Mucosa of descending colon (tissue), 3 donors: ENCODE results near the gene LNPEP. TPM values are rescaled to one million over a fixed set of nuclear protein-coding genes. Genes with fewer than 3 reads are reported as not detected.

Experiments
- ATAC-seq: fragments of 200-7000 bp; cut with Tn5 transposase; one replicate; pipeline ENCODE4 v1.9.1; 2020; ENCODE audit warnings: mild to moderate bottlenecking, moderate library complexity
- DNase-seq, 3 donors: peaks; one replicate each; pipeline ENCODE4 v3.0.0-alpha.2; 2020
- H3K36me3 ChIP-seq: fragments of 200-600 bp; one replicate; pipeline ENCODE4 v1.8.0; 2021; ENCODE audit warnings: low read depth, mild to moderate bottlenecking
- H3K4me1 ChIP-seq: fragments of 200-600 bp; one replicate; pipeline ENCODE4 v1.8.0; 2021; ENCODE audit warnings: low read depth, mild to moderate bottlenecking
- H3K4me3 ChIP-seq: fragments of 200-600 bp; one replicate; pipeline ENCODE4 v1.8.0; 2021; ENCODE audit warnings: mild to moderate bottlenecking
- H3K9me3 ChIP-seq: fragments of 200-600 bp; one replicate; pipeline ENCODE4 v1.8.0; 2021; ENCODE audit warnings: mild to moderate bottlenecking
- CTCF ChIP-seq: fragments of 200-600 bp; IDR thresholded peaks from one replicate; pipeline ENCODE4 v1.8.0; 2022; ENCODE audit warnings: antibody characterized with exemption, mild to moderate bottlenecking
- intact Hi-C, 2 donors: fragments of 100-400 bp; cut with DNase I in 1 of 2; cut with micrococcal nuclease in 1 of 2; formaldehyde crosslinking; loops; one replicate each; pipeline versions ENCODE4 v1.11.0 to v1.11.1; 2022; cut with DNase I, micrococcal nuclease
- total RNA-seq, 3 donors: library from RNA; stranded (reverse); fragmentation: NEBNext Ultra II Directional in 2 of 3; extraction: Animal tissue kit (Norgen Biotek cat#: 25700) in 2 of 3; gene quantifications; one replicate each; pipeline versions ENCODE4 v1.2.1 to v1.2.4, GENCODE V29; 2021 to 2023
- donor health status: DM: no; HTN: no; CAD: no; lungs with moderate emphysema.
- donor health status: DM: no; HTN: no; CAD: no.
- donor health status: DM: no; HTN: yes; CAD: no.

Gene LNPEP
- total RNA-seq, 3 donors from 2014 or later = 32.3 to 54.7 (median 38.2) TPM

GRCh38 chr5:97037819-97038218, 101.9 kb downstream of the LNPEP start:
- ATAC-seq (no peak), DNase-seq (no peak)
- Histone ChIP-seq H3K36me3 (no peaks in the 10 kb centered on the region), H3K9me3 (no peaks in the 10 kb centered on the region), H3K4me3 (no peak overlapping the region), H3K4me1 (no peaks in the 10 kb centered on the region)
- TF ChIP-seq CTCF = no peak
- intact Hi-C loops = no loop called here

DNA sequence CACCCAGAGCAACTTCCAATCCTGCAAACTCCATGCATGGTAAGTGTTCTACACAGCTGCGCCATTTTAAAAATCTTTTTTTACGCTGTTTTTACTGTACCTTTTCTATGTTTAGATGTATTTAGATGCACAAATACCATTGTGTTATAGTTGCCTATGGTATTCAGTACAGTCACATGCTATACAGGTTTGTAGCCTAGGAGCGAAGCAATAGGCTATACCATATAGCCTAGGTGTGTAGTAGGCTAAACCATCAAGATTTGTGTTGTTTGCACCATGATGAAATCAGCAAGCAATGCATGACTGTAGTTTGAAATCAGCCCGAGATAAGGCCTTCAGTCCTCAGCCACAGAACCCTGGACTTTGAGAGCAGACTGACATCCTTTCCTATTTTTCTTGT, 105.4 kb downstream of the LNPEP start:
- TF ChIP-seq CTCF = no peak
- no peak overlapping the region for H3K4me3 ChIP-seq
- H3K9me3 ChIP-seq = no peaks in the 10 kb centered on the region
- intact Hi-C loops = no loop called here
- H3K36me3 ChIP-seq = no peaks in the 10 kb centered on the region
- ATAC-seq (no peak), DNase-seq (no peak)
- H3K4me1 ChIP-seq = no peaks in the 10 kb centered on the region

DNA sequence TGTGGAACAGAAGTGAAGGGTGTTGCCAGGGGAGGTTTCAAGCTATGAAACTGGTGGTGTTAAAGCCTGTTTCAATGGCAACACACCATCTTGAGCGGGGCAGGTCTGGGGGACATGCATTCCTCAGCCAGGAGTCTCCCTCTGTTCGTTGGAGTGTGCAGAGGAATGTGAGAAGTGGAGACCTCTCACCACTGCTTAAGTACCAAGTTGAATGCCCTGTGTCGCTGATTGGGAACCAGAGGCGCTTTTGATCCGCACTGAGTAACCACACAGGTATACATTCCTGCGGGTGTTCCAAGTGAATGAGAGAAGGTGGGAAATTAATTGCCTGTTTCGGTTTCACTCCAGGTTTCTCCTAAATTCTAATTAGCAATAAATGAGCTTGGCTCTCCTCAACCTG, 107.1 kb downstream of the LNPEP start:
- Histone ChIP-seq H3K36me3 (no peaks in the 10 kb centered on the region), H3K4me1 (no peaks in the 10 kb centered on the region), H3K4me3 (no peak overlapping the region), H3K9me3 (no peaks in the 10 kb centered on the region)
- ATAC-seq = no peak
- no peak for TF ChIP-seq CTCF
- intact Hi-C loops = no loop called here
- DNase-seq = no peak

GRCh38 chr5:97043511-97043910, 107.6 kb downstream of the LNPEP start:
- ATAC-seq (peak; percentile 21), DNase-seq (no peak)
- H3K4me1 ChIP-seq = no peaks in the 10 kb centered on the region
- no peaks in the 10 kb centered on the region for H3K9me3 ChIP-seq
- H3K4me3 ChIP-seq = no peak overlapping the region
- H3K36me3 ChIP-seq = no peaks in the 10 kb centered on the region
- no peak for TF ChIP-seq CTCF
- intact Hi-C loops = no loop called here

DNA sequence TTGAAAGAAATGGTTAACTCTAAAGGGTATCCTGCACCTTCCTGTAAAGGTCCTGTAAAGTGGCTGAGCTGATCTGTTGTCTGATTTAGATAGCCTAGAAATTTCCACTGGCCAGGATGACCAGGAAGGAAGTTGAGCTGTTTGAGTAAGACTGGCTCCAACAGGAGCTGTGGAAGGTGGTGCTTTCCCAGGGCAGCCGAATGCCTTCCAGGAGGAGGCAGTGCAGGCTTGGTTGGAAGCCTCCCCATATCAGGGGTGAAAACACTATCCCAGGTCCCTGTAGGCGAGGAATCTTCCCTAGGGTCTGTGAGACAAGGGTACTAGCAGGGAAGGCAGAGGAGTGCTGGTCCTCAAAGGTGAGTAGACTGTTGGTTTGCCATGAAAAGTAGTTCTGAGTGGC, 108.2 kb downstream of the LNPEP start:
- Histone ChIP-seq H3K9me3 (no peaks in the 10 kb centered on the region), H3K36me3 (no peaks in the 10 kb centered on the region), H3K4me3 (no peak overlapping the region), H3K4me1 (no peaks in the 10 kb centered on the region)
- intact Hi-C loops = no loop called here
- peak in 2 of 3 donors; percentile 61 to 65 for DNase-seq
- TF ChIP-seq CTCF = no peak
- ATAC-seq = peak; percentile 94
